Stimulated activated CD8-positive, alpha-beta memory T cell treated with anti-CD3 and anti-CD28 coated beads, Interleukin-4, amount 100 ng/mL, for 48 hours (primary cell): ENCODE measurements around the gene B9D1.

Source experiments
- DNase-seq: peaks from one replicate; pipeline ENCODE4 v3.0.0-alpha.2; 2020

Gene B9D1

DNA sequence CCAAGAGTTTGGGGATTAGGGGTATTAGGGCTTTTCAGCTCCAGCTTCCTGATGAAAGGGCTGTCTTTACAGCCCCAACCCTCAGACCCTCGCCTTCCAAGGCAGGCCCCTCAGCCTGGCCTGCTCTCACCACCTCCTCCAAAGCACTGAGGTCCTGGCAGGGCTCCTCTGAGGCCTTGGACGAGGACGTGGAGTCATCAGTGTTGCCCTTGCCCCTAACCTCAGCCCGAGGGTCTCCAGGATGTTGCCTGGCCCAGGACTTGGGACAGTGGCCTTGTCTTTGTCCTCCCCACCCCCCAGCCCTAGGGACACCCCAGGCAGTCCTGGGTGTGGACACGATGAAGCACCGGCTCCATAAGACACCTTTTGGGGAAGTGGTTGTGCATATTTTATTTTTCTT lies 28.2 kb downstream of the B9D1 start:
- no peak for DNase-seq

DNA sequence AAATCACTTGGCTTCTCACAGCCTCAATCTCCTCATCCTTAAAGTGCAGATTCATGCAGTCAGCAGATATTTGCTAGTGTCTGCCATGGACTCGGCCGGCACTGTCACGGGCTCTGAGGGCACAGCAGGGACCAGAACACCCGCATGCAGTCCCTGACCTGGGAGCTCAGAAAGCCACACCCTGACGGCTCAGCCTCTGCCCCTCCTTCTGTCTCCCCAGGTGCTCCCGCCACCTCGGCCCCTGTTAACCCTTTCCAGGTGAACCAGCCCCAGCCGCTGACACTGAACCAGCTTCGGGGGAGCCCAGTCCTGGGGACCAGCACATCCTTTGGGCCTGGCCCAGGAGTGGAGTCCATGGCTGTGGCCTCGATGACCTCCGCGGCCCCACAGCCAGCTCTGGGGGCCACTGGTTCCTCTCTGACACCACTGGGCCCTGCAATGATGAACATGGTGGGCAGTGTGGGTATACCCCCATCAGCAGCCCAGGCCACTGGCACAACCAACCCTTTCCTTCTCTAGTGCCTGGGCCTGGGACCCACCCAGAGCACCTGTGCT lies 28.7 kb downstream of the B9D1 start:
- DNase-seq = no peak

DNA sequence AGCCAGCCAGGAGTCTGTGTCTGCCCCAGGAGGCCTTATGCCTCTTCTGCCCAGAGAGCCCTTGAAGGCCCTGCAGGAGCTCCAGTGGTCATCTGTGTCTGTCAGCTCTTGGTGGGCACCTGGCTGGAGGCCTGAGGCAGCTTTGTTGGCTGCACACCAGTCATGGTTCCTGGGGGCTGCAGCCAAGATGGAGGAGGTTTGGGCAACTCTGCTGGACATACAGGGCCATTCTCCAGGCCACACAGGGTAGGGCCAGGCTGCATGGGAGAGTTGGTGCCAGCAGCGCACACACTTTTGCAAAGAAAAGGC lies 29.4 kb downstream of the B9D1 start:
- DNase-seq = no peak

DNA sequence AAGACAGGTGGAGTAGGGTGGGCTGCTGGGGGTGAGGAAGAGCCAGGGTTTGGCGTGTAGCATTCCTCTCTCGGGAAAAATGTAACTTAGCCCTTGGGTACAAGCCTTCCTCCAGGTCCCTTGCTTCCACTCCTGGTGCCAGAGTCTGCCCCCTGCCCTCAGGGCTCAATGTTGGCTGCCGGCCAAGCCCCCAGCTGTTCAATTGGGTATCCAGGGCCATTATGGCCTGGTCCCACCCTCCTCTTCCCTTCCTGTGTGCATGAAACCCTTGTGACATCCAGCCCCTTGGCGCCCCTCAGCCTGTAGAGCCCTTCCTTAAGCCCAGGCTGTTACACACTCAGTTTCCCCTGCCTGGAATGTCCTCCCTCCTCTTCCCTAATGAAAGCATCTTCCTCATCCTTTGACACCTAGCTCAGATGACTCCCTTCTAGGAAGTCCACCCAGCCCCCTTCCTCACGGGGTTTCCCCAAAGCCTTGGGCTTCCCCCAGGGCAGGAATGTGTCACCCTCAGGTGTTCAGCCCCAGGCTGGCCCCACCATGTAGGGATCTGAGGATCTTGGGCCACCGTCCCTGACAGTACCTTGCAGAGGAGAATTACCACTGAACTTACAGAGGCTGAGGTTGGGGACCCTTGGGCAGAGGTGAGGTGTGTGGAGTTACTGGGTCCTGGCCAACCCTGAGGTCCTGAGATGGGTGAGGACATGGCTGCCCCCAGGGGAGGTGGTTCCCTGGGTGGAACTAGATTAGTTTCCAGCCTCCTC lies 30.0 kb downstream of the B9D1 start:
- DNase-seq = no peak

DNA sequence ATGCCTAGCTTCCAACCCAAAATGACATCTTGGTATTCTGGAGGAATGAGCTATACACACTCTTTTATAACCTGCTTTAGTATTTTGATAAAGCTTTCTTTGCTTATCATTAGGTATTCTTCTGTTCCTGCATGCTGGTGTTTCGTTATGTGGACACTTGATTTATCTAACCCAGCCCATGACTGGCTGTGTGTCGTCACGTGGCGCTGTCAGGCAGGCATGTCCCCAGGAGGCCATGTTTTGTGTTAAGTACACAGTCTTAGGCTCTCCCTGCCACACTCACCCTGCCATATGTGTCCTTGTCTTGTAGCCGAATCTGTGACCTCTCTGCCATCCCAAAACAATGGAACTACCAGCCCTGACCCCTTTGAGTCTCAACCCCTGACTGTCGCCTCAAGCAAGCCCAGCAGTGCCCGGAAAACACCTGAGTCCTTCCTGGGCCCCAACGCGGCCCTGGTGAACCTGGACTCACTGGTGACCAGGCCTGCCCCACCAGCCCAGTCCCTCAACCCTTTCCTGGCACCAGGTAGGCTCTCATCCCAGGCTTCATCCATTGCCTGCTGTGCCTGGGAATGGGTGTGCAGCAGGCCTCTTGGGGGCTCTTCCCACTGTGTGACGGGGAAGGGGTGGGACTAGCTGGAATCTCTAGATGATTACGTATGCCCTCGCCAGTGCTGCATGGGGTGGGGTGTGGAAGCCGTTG lies 30.8 kb downstream of the B9D1 start:
- DNase-seq = no peak

DNA sequence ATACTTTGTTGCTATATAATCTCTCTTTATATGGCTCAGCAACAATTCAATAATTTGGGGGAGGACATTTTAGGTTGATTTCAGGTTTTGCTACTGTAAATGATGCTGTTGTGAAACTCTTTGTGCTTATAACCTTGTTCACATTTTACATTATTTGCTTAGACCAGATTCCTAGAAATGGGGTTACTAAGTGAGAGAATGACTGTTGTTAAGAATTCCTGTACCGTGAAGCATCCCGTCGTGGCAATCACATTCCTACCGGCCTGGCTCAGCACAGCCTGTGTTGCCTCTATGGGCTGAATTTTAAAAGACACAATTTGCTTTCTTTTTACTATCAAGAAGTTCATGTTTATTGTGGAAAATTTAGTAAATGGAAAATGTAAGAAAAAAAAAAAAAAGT lies 31.4 kb downstream of the B9D1 start:
- DNase-seq = no peak

DNA sequence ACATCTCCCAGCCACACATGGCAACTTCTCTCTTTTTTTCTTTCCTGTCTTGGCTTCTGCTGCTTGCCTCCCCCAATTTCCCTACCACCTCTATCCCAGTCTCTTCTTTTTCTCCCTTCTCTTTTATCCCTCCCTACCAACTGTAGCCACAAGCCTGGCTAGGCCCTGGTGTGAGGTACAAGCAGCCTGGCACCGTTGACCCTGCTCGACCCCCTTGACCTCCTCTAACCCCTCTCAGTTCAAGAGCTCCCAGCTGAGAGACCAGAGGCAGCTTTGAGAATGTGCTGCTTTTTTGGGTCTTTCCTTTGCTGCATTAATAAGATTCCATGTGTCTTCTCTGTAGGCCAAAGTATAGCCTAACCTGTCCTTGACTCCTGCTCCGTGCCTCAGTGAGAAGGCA lies 32.3 kb downstream of the B9D1 start:
- no peak for DNase-seq

DNA sequence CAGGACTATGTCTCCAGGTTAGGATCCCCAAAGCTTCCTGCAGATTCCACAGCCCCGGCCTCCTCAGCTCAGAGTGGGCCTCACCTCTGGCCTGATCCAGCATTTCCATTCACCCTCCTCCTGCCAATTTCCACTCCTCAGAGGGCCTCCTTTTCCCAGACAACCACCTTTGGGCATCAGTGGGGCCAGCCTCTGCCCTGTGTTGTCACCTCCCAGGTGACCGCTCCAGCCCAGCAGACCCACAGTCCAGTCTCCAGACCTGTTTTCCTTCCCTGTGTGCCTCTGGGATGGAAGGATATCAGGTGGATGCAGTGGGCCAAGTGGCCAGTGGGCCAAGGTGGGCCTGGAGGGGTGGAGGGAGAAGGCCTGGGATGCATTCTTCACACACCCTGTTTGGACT lies 32.7 kb downstream of the B9D1 start:
- DNase-seq = no peak

DNA sequence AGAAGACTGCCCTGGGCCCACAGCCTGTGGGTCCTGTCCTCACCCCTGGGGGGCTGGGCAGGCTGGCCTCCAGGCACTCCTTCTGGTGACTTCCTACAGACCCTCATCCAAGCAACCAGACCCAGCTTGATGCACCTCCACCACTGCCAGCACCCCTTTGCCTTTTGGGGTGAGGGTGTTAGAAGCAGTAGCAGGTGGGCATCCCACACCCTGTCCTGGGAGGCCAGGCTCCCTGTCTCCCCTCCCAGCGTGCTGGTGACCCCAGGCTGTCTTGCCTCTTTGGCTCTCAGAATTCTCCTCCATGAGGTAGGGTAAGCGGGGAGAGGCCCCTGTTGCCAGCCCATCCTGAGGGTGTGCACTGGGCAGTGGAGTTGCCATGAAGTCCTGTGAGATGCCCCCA lies 33.4 kb downstream of the B9D1 start:
- DNase-seq = no peak

DNA sequence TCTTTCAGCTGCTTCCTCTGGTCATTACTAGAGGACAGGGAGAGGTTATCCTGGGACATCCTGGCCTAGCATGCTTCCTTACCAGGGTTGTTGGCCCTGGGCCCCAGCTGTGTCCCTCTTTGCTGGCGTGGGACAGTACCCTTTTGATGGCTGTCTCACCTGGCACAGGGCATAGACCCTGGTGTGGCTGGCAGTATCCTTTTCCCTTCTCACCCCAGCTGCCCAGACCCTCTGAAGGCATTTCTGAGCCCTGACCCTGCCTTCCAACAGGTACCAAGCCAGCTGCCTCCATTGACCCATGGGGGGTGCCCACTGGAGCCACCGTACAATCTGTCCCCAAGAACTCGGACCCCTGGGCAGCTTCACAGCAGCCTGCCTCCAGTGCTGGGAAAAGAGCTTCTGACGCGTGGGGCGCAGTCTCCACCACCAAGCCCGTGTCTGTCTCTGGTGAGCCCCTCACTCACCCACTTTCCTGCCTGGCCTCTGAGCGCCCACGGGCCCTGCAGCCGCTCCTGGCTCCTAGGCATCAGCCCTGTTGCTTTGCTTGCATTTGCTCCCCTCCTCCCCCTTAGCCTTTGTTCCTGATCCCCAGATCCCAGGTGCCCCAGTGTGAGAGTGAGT lies 34.0 kb downstream of the B9D1 start:
- DNase-seq = no peak

DNA sequence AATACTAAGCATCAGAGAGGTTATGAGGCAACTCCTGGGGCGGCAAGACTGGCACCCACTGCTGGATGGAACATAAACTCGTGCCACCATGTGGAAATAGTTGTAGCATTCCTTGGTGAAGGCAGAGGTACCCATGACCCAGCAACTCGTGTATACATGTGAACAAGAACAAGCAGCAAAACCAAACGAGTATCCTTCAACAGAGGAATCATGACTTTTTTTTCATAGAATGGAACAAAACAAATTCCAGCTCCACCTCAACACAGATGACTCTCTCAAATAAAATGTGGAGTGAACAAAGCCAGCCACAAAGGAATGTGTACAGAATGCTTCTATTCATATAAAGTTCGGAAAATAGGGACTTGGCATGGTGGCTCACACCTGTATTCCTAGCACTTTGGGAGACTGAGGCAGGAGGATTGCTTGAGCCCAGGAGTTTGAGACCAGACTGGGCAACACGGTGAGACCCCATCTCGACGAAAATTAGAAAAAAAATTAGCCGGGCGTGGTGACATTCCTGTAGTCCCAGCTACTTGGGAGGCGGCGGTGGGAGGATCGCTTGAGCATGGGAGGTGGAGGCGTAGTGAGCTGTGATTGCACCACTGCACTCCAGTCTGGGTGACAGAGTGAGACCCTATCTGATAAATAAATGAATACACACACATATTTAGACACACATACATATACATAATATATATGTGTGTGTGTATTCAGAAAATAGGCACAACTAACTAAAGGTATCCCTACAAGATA lies 35.3 kb downstream of the B9D1 start:
- no peak for DNase-seq

DNA sequence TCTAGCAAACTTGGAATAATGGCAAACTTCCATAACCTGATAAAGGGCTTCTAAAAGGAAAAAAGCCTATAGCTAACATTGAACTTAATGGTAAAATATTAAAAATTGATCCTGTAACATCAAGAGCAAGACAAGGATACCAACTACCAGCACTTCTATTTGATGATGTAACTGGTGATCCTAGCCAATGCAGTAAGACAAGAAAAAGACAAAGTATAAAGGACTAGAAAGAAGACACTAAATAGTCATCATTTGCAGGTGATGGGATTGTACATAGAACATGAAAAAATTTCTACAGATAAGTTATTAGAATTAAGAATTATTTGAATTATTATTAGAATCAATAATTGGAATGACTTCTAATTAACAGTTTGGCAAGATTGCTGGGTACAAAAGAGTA lies 37.0 kb downstream of the B9D1 start:
- DNase-seq = no peak

DNA sequence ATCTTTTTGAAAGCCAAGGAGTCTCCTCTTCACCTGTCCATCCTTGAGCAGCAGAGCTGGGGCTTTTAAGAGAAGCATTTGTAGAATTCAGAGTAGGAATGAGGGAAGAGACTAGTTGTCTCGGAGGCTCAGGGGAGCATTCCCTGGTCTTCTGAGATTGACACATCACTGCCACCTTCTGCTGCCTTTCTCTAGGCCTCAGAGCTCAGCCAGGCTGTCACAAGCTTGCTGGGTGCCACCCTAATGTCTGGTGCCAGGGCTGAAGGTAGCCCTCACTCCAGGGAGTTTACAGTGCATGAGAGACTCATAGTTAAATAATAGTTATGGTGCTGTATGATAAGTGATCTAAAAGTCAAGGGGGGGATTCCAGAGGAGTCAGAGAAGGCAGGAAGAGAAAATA lies 39.7 kb downstream of the B9D1 start:
- no peak for DNase-seq

DNA sequence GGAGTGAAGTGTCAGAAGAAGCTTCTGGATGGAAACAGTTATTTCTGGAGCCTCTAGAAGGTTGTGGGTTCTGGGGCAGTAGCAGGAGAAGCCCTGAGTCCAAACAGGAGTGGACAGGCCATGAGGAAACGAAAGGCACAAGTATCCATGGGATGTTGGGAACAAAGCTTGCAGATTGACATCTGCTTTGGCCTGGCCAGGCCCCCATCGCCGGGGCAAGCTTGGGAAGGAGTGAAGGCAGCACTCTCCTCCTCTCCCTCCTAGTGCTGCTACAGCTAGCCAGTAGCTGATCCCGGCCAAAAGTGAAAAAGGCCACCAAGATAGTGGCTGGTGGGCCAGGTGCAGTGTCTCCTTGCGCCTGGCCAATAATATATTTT lies 40.4 kb downstream of the B9D1 start:
- DNase-seq = no peak

DNA sequence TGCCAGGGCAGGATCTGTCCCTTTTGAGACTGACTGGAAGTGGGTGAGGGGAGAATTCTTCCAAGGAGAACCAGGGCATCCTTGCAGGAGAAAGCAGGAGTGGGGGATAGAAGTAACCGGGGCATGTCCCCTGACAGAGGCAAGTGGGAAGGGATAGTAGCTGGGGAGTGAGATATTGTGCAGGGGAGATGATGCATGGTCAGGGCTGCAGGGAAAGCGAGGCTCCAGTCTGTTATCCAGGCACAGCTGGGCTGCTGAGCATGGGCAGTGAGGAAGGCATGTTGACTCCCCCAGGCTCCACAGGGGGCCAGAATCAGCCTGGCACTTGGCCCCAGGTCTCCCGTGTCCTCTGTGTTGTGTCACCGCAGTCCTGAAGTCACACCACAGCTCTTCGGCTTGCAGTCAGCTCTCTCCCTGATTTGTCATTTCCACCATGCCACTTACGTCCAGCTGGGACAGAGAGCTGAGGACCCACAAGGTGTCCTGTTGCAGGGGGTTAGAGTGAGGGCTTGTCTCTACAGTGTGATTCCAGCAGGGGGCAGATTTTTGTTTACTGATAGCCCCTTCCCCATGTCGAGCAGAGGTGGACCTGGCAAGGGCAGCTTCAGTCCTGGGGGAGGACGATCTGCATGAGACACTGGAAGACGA lies 40.9 kb downstream of the B9D1 start:
- DNase-seq = no peak

DNA sequence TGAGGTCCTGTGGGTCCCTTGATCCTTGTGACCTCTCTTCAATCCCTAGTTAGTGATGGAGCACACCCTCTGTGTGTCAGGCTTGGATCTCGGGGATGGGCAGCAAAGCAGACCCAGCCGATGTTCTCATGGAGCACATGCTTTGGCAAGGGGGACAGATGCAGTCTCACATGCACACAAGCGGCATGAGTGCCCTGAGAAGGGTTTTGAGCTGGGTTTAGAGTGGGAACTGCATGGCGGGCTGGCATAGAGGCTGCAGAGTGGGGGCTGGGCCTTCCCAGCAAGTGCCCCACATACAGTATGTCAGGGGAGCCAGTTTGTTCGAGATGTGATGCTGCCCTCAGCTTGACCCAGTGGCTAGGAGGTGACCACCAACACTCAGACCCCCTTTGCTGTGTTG lies 41.6 kb downstream of the B9D1 start:
- DNase-seq = no peak

DNA sequence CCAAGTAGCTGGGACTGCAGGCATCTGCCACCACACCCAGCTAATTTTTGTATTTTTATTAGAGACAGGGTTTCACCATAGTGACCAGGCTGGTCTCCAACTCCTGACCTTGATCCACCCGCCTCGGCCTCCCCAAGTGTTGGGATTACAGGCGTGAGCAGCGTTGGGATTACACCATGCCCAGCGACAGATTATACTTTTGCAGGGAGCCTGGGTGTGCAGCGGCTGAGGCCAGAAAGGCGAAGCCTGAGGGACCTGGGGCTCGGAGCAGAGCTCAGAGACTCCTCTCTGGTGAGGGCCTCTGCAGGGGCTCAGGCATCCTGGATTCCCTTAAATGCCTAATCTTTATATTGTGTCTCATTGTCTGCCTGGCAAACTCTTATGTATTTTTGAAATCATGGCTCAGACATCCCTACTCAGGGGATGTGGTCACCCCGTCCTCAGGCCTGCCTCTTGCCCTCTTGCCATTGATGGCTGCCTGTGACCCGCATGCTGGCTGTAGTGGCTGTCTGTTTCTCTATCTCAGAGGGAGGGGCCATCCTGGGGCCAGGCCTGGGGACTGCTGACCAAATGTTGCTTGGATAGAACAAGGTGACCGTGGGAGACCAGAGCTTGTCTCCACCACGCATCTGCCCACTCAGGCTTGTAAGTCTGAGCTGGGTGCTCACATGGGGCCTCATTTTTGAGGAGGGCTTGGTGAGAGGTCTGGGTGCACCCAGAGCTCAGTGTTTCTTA lies 42.6 kb downstream of the B9D1 start:
- no peak for DNase-seq

DNA sequence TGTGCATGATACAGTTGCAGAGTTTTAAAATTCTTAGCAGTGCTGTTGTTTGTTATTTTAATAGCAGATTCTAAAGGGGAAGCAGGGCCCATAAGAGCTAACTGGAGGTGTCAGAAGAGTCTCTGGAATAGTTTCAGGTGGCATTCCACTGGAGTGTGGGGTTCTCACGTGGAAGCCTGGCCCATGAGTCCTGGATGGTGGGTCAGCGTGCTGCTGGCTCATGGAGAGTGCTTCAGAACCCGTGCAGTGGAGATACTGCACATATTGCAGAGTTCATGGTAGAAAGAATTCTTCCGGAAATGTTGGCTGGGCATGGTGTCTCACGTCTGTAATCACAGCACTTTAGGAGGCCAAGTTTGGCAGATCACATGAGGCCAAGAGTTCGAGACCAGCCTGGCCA lies 43.9 kb downstream of the B9D1 start:
- no peak for DNase-seq

DNA sequence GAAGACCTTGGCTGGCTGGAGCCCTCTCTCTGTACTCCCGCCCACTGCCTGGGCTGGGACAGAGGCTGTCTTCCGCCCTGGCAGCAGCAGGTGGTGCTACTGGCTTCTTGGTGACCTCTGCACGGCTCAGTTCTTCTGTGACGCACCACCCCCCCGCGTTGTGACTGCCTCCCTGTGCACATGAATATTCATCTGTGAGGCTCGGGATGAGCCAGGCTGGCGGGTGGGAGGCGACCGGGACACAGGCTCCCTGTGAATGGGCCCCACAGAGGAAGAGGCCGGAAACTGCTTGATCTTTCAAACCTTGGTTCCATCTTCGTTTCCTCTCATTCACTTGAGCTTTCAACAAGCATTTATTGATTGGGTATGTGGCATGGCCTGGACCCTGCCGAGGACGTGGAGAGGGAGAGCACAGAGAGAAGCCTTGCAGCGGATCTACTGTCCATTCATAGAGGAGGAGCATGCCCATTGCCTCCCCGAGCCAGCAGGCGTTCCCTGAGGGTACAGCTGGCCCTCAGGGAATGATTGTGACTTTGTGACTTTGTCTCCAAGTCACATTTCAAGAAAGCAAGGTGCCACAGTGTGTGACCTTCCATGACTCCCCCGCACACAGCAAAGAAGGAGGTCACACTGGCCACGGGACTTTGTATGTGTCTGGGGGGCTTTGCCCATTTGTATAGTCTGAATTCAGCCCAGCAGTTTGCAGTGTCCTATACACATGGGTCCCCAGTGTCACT lies 45.0 kb downstream of the B9D1 start:
- no peak for DNase-seq

DNA sequence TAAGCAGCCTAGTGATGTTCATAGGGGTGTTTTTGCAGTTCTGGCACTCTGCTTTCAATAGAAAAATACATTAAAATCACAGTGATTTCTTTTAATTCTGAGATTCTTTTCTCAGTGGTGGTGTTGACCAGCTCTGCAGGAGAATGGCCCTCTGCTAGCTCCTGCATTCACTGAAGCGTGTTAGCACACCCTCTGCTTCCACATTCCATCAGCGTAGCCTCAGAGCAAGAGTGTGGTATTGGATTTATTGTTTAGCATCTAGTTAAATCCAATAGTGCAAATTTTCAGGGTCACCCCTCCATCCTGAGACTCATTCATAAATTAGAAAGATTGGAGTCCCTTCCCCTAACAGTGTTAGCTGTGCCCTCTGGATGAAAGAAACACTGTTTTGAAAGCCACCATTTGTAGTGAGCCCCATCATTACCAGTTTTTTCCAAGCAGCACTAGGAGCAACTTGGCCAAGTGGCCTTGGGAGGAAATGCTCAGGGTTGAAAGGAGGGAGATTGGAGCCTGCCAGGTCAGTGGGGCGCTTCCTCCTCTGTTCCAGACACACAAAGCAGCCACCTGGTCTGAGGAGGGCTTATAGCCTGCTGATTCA lies 45.7 kb downstream of the B9D1 start:
- no peak for DNase-seq

DNA sequence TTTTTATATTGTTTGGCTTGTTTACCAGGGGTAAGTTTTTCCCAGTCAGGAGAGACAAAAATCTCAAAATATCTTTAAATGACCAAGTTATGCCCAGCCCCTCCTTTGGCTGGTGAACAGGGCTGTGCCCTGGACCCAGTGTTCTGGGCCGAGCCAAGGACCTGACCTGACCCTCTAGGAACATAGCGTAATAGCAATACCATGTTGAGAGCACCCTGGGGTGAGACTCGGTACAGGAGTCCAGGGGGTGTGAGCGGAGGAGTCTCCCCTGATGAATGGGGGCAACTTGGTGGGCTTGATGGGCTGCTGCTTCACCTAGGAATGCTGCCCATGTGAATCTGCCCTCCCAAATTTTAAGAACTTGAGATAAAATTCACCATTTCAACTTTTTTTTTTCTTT lies 47.4 kb downstream of the B9D1 start:
- no peak for DNase-seq
